A549 (cell line): ENCODE data around the gene PLEKHO1. TPM values are rescaled to one million over a fixed set of nuclear protein-coding genes. Genes with fewer than 3 reads are reported as not detected.

Experiments
- ATAC-seq, 2 experiments: fragments of 200-7000 bp in 1 of 2; fragments of >200 bp in 1 of 2; cut with Nextera tagmentation in 1 of 2; cut with Tn5 transposase in 1 of 2; 3 replicates each; pipeline versions ENCODE4 v1.8.0 to v1.9.1; 2018 to 2020; ENCODE audit warnings: mild to moderate bottlenecking in 1 of 2, moderate library complexity in 1 of 2
- CTCF ChIA-PET: fragments of 300-600 bp; sonication (Branson Sonifier 250); formaldehyde crosslinking; extraction: SDS; loops from one replicate; lab custom pipeline; 2021; ENCODE audit warnings: antibody characterized with exemption, inconsistent platforms; lab: Yijun Ruan, JAX
- POLR2A ChIA-PET: fragments of 350-600 bp; formaldehyde crosslinking; extraction: SDS; loops from one replicate; lab custom pipeline; 2021; ENCODE audit warnings: antibody characterized with exemption, inconsistent platforms; lab: Yijun Ruan, JAX
- DNase-seq, 2 experiments: peaks; one replicate each; pipeline versions ENCODE4 v3.0.0 to v3.0.0-alpha.2; 2011 to 2016; ENCODE audit warnings: low read depth in 1 of 2, low spot score in 1 of 2
- FAIRE-seq: peaks from 2 replicates; lab custom pipeline; 2011; peaks lifted over from hg19 to GRCh38; lab: Jason Lieb, UNC
- H3K27ac ChIP-seq, 2 experiments: fragments of >200 bp; sonication (Bioruptor Twin); formaldehyde crosslinking; 3 replicates each; pipeline ENCODE4 v1.5.1; 2016 to 2017
- H3K4me1 ChIP-seq: fragments of >200 bp; sonication (Bioruptor Twin); formaldehyde crosslinking; 3 replicates; pipeline ENCODE4 v1.6.1; 2016
- H3K4me2 ChIP-seq: fragments of >200 bp; sonication (Bioruptor Twin); formaldehyde crosslinking; 3 replicates; pipeline ENCODE4 v1.6.1; 2016
- H3K4me3 ChIP-seq: fragments of >200 bp; sonication (Bioruptor Twin); formaldehyde crosslinking; 3 replicates; pipeline ENCODE4 v1.5.1; 2016
- H3K9me3 ChIP-seq: fragments of >200 bp; sonication (Bioruptor Twin); formaldehyde crosslinking; 3 replicates; pipeline ENCODE4 v1.6.1; 2016
- CBX2 ChIP-seq: fragments of 200-600 bp; sonication (generic); IDR thresholded peaks from 2 replicates; pipeline ENCODE4 v1.6.1; 2016; ENCODE audit warnings: low read depth, mild to moderate bottlenecking, borderline replicate concordance
- CHD2 ChIP-seq: fragments of 150-350 bp; IDR thresholded peaks from 2 replicates; pipeline ENCODE4 v1.6.1; 2014; ENCODE audit warnings: low read length; ENCODE audit not compliant: partially characterized antibody
- ESRRA ChIP-seq: fragments of 150-350 bp; IDR thresholded peaks from 2 replicates; pipeline ENCODE4 v1.6.1; 2014; ENCODE audit warnings: mild to moderate bottlenecking, low read length, borderline replicate concordance
- FOSL2 ChIP-seq, 2 experiments: fragments of 450-650 bp in 1 of 2; fragments of >200 bp in 1 of 2; sonication (Bioruptor Twin) in 1 of 2; formaldehyde crosslinking; IDR thresholded peaks; 2 replicates each; pipeline versions ENCODE4 v1.5.0 to v1.6.1; 2016 to 2020; ENCODE audit warnings: mild to moderate bottlenecking in 1 of 2, moderate library complexity in 1 of 2
- GATA3 ChIP-seq: IDR thresholded peaks from 2 replicates; pipeline ENCODE4 v1.6.1; 2012; ENCODE audit warnings: borderline replicate concordance
- HDAC2 ChIP-seq: fragments of 200-600 bp; sonication (generic); IDR thresholded peaks from 2 replicates; pipeline ENCODE4 v1.6.1; 2016
- HOXB5 ChIP-seq: fragments of 250-450 bp; sonication (Bioruptor Pico); IDR thresholded peaks from 2 replicates; pipeline ENCODE4 v1.5.0; 2020; ENCODE audit warnings: mild to moderate bottlenecking, moderate library complexity
- JUN ChIP-seq, 2 experiments: fragments of >200 bp; sonication (Bioruptor Twin); formaldehyde crosslinking; IDR thresholded peaks; 2 replicates in 1 of 2; 3 replicates in 1 of 2; pipeline ENCODE4 v1.6.1; 2016 to 2017
- KDM1A ChIP-seq: fragments of 200-600 bp; sonication (generic); IDR thresholded peaks from 2 replicates; pipeline ENCODE4 v1.6.1; 2016; ENCODE audit warnings: low read depth, mild to moderate bottlenecking
- MAFK ChIP-seq: fragments of 450-650 bp; IDR thresholded peaks from 2 replicates; pipeline ENCODE4 v1.6.1; 2014; ENCODE audit not compliant: partially characterized antibody
- MAX ChIP-seq: IDR thresholded peaks from 2 replicates; pipeline ENCODE4 v1.6.1; 2012
- MAZ ChIP-seq: fragments of 150-350 bp; IDR thresholded peaks from 2 replicates; pipeline ENCODE4 v1.6.1; 2014; ENCODE audit warnings: antibody characterized with exemption, low read depth, low read length, borderline replicate concordance
- NPAS2 ChIP-seq: fragments of 250-450 bp; sonication (Bioruptor Pico); IDR thresholded peaks from 2 replicates; pipeline ENCODE4 v1.8.0; 2022; ENCODE audit warnings: mild to moderate bottlenecking, moderate library complexity, borderline replicate concordance
- PHF8 ChIP-seq: fragments of 200-600 bp; sonication (generic); IDR thresholded peaks from 2 replicates; pipeline ENCODE4 v1.6.1; 2016; ENCODE audit warnings: low read depth, mild to moderate bottlenecking, antibody characterized with exemption, moderate library complexity, borderline replicate concordance
- POLR2A ChIP-seq: IDR thresholded peaks from 2 replicates; pipeline ENCODE4 v1.6.1; 2012; ENCODE audit warnings: mild to moderate bottlenecking, low read length
- ZNF302 ChIP-seq: fragments of 250-450 bp; sonication (Bioruptor Pico); IDR thresholded peaks from 2 replicates; pipeline ENCODE4 v1.9.0; 2021; ENCODE audit warnings: inconsistent platforms, mild to moderate bottlenecking, moderate library complexity
- WGBS: methylation state at CpG from one replicate; pipeline ENCODE4 v1.1.6; 2017; ENCODE audit errors: missing lambda C conversion rate; 5-methylcytosine and 5-hydroxymethylcytosine counted together
- polyA minus RNA-seq: library from RNA; depleted of rRNA, polyadenylated mRNA; stranded (reverse); fragments of >200 nt; gene quantifications from 2 replicates; pipeline ENCODE4 v1.2.3, GENCODE V29; 2011; rRNA and poly(A)+ RNA removed
- polyA plus RNA-seq, 4 experiments: library from polyadenylated mRNA; depleted of rRNA in 3 of 4; stranded (reverse); fragments of >200 nt; fragmentation: RNase III in 1 of 4; extraction: RNeasy Plus Mini Kit Qiagen cat#74134 plus additional on column Dnase treatment in 1 of 4; gene quantifications; 2 replicates in 3 of 4; 3 replicates in 1 of 4; pipeline ENCODE4 v1.2.3, GENCODE V29; 2011 to 2017
- TF ChIP-seq, protein P1 (sequence below): fragments of >200 bp; sonication (Bioruptor Twin); formaldehyde crosslinking; IDR thresholded peaks from 3 replicates; pipeline ENCODE4 v1.6.1; 2016
- TF ChIP-seq, protein P2 (sequence below): IDR thresholded peaks from 2 replicates; pipeline ENCODE4 v1.6.1; 2012; ENCODE audit warnings: low read depth, borderline replicate concordance
- TF ChIP-seq, protein P3 (sequence below): fragments of 450-650 bp; IDR thresholded peaks from 2 replicates; pipeline ENCODE4 v1.6.1; 2014; ENCODE audit warnings: antibody characterized with exemption

PLEKHO1 gene
- polyA plus RNA-seq (2011; rRNA removed) (2.5 and 2.6 TPM in 2 replicates), polyA plus RNA-seq (2017; fragmentation: RNase III; extraction: RNeasy Plus Mini Kit Qiagen cat#74134 plus additional on column Dnase treatment) (4.1 to 5.5 TPM (median 4.9 TPM) in 3 replicates), polyA minus RNA-seq (3.4 and 3.9 TPM in 2 replicates)
- polyA plus RNA-seq (2012; cell fraction: cytosol; rRNA removed), result 7.7 and 7.8 TPM in 2 replicates
- 10.3 and 11.4 TPM in 2 replicates for polyA plus RNA-seq (2012; cell fraction: nucleus; rRNA removed)

DNA sequence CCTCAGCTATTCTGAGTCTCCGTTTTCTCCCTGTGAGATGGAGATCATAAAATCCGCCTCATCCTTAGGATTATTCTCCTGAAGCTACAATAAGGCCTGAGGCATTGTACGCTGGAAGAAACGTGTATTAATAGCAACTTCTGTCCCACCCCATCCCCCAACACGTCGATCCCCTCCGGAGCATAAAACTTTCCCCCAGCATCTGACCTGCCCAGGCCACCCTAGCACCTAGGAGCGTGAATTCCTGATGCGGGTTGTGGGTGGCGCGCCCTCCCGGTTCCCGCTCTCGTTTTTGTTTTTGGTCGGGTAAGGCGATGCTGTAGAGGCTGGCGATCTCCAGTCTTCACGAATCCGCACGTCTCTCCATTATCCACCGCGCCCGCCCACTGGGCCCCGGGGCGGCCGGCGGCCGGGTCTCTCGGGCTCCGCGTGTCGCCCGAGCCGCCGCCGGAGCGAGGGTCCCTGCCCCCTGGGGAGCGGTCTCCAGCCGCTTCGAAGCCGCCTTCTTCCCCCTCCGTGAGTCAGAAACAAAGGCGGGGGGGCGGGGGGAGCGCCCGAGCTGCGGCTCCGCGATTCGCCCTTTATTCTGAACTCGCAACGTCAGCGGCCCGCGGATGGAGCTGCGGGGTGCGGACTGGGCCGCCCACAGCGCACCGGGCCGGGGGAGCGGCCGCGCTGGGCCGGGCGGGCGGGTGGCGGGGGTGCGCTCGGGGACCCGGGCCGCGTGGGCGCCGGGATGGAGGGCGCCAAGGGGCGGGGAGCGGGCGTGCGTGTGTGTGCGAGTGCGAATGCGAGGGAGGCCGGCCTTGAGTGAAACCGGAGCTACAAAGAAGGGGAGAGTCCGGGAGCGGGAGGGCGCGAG is at the start of gene PLEKHO1:
Gene PLEKHO1 (plus strand): TSS at position 646 of the 862 bp plus-strand sequence. CDS start 342 bp downstream, outside the sequence.
- no peak for FAIRE-seq
- peak; percentile 86 to 88 for ATAC-seq
- H3K4me2 ChIP-seq, result peak within 1 kb of the TSS; percentile 100
- TF ChIP-seq ZNF302 (no peak), GATA3 (no peak), POLR2A (peak; percentile 17; the same call in 1 of the 2 replicates), MAX (0 out of 2 replicates have a peak, but pooled peaks have one; percentile 15), FOSL2 (IDR thresholded peaks at IDR 0.05) (no peak), FOSL2 (CRISPR knock-in tag; IDR thresholded peaks at IDR 0.05) (peak; percentile 59), JUN (IDR thresholded peaks at IDR 0.05) (peak in 1 of 2 experiments; percentile 40; a peak in 2 of 5 replicates), PHF8 (peak; percentile 58; the same call in 1 of the 2 replicates)
- TF ChIP-seq, protein P1, sequence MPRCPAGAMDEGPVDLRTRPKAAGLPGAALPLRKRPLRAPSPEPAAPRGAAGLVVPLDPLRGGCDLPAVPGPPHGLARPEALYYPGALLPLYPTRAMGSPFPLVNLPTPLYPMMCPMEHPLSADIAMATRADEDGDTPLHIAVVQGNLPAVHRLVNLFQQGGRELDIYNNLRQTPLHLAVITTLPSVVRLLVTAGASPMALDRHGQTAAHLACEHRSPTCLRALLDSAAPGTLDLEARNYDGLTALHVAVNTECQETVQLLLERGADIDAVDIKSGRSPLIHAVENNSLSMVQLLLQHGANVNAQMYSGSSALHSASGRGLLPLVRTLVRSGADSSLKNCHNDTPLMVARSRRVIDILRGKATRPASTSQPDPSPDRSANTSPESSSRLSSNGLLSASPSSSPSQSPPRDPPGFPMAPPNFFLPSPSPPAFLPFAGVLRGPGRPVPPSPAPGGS, result 0 out of 3 replicates have a peak, but pooled peaks have one; percentile 14
- TF ChIP-seq, protein P2, sequence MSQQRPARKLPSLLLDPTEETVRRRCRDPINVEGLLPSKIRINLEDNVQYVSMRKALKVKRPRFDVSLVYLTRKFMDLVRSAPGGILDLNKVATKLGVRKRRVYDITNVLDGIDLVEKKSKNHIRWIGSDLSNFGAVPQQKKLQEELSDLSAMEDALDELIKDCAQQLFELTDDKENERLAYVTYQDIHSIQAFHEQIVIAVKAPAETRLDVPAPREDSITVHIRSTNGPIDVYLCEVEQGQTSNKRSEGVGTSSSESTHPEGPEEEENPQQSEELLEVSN, result 0 out of 2 replicates have a peak, but pooled peaks have one; percentile 22
- CTCF ChIA-PET, result interaction anchor here (1.0 to 2.4 kb wide), 5 partner anchors 11 to 187 kb away, joined by 3 to 9 read pairs (median 7); no protein-coding TSS in a partner anchor
- WGBS, result 14% methylated on average over 18 of the region's 89 CpGs
- peak within 1 kb of the TSS; percentile 80 to 93 for H3K27ac ChIP-seq
- H3K9me3 ChIP-seq, result no peaks in the 10 kb centered on the region
- POLR2A ChIA-PET, result interaction anchor here (1.6 kb wide), 1 partner anchor 262 kb away, joined by 5 read pairs; a partner anchor contains a TSS
- H3K4me1 ChIP-seq, result peaks cover 8% of the 10 kb centered on the region
- H3K4me3 ChIP-seq, result peak within 1 kb of the TSS; percentile 94
- peak; percentile 60 to 63 for DNase-seq

GRCh38 chr1:150102986-150103385 is 46.7 kb upstream of the PLEKHO1 start:
- ChIA-PET POLR2A (no interaction called here), CTCF (interaction anchor here (0.8 to 1.4 kb wide), 3 partner anchors 11 to 141 kb away, joined by 3 to 4 read pairs (median 4); no protein-coding TSS in a partner anchor)
- FAIRE-seq, result no peak
- H3K27ac ChIP-seq, result no peak overlapping the region
- no peak overlapping the region for H3K4me2 ChIP-seq
- no peak overlapping the region for H3K4me3 ChIP-seq
- TF ChIP-seq POLR2A, result no peak
- no peak for TF ChIP-seq CHD2
- TF ChIP-seq, protein P2, result no peak
- TF ChIP-seq, protein P3, sequence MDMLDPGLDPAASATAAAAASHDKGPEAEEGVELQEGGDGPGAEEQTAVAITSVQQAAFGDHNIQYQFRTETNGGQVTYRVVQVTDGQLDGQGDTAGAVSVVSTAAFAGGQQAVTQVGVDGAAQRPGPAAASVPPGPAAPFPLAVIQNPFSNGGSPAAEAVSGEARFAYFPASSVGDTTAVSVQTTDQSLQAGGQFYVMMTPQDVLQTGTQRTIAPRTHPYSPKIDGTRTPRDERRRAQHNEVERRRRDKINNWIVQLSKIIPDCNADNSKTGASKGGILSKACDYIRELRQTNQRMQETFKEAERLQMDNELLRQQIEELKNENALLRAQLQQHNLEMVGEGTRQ, result no peak
- no peak for TF ChIP-seq ESRRA
- no peak for TF ChIP-seq KDM1A
- TF ChIP-seq HOXB5 (CRISPR knock-in tag), result no peak
- no peak for TF ChIP-seq NPAS2
- no peak for TF ChIP-seq CBX2
- TF ChIP-seq MAZ, result no peak
- no peak for TF ChIP-seq MAFK
- no peak for TF ChIP-seq HDAC2
- 68% methylated on average over 1 of the region's 1 CpG for WGBS
- no peak for ATAC-seq
- no peaks in the 10 kb centered on the region for H3K9me3 ChIP-seq
- DNase-seq, result no peak
- H3K4me1 ChIP-seq, result no peaks in the 10 kb centered on the region
